HG02943 (cell line): Measurements from ENCODE around the gene PSMB2.

ENCODE experiments used
- ATAC-seq: cut with Tn5 transposase; IDR thresholded peaks from one replicate; pipeline ENCODE4 v1.9.1; 2021; ENCODE audit warnings: mild to moderate bottlenecking, low read depth, moderate library complexity; ENCODE audit not compliant: unreplicated experiment

Gene PSMB2

DNA sequence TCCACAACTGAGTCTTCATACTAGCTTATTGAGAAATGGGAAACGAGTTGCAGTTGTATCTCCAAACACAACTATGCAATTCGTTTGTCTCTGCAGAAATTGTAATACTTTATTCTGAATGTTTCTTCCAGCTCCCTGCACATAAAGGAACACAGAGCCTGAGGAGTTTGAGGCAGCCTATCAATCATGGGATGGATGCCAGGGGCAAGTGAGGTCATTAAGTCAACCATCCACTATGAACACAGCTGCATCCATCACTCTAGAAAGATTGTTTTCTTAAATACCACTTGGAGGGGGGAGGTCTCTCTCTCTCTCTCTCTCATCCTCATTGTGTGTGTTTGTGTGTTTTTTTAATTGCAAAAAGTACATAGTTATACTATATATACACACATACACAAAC is 2.9 kb upstream of the PSMB2 start:
- ATAC-seq = no peak

DNA sequence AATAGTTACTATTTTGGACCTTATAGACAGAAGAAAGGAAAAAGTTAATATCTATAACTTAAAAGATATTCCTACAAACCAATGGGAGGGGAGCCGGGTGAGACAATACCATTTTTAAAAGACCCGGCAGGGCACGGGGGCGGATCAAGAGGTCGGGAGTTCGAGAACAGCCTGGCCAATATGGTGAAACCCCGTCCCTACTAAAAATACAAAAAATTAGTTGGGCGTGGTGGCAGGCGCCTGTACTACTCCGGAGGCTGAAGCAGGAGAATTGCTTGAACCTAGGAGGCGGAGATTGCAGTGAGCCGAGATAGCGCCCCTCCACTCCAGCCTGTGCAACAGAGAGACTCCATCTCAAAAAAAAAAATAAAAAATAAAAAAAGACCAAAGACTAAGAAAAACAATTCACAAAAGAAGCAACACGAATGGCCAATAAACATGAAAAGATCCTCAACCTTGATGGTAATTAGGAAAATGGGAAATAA is 1.2 kb upstream of the PSMB2 start:
- no peak for ATAC-seq

DNA sequence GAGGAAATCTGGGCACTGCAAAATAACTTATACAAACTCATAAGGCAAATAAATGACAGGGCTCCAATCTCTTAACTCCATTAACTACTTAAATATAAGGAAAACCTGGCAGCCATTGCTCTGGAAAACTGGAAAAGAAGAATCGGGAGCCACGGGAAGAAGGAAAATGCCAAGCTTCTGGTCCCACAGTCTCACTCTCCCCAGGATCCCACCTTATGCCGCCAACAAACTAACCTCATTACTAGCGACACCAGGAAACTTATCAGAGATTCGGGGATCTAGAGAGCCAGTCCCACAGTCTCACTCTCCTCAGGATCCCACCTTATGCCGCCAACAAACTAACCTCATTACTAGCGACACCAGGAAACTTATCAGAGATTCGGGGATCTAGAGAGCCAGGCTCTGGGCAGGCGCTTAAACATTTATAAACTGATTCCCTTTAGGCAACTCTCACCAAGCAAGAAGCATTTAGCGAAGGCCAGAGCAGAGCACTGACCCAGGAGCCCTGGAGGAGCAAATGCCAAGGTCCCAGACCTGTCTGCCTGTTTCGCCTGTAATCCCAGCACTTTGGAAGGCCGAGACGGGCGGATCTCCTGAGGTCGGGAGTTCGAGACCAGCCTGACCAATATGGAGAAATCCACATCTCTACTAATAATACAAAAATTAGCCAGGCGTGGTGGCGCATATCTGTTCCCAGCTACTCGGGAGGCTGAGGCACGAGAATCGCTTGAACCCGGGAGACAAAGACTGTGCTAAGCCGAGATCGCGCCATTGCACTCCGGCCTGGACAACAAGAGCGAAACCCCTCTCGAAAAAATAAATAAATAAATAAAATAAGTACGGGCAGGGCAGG is 720 bp downstream of the PSMB2 start:
- ATAC-seq = no peak

DNA sequence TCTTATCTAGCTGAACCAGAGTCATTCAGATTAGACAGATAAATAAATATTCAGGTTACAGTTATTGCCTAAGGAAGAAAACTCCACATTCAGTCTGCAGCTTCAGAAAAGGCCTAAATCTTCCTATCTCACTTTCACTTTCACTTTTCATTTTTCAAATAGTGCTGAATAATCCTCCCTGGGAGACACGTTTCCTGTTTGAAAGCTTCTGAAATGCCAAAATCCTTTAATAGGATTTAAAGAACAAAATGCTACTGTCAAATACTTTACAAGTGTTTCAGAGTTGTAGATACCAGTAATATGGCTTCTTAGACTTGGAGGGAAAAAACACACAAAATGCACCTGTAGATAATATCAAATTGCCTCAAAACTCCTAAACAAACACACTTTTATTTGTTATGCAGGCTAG is 3.9 kb downstream of the PSMB2 start:
- no peak for ATAC-seq

DNA sequence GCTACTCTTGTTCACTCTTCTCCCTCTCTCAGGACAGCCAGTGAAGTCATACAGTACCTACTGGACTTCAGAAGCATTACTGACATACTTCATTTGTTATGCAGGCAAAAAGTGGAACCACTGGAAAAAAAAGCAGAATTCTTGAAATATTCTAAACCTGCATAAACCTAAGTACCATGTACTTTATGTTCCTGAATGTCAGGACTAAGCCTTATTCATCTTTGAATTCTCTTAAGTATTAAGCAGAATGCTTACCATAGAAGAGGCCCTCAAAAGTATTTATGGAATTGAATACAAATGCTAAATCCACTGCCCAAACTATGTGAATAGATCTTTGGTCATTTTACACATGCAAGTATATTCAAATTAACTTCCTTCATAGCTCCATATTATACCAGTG is 7.8 kb downstream of the PSMB2 start:
- ATAC-seq = no peak

DNA sequence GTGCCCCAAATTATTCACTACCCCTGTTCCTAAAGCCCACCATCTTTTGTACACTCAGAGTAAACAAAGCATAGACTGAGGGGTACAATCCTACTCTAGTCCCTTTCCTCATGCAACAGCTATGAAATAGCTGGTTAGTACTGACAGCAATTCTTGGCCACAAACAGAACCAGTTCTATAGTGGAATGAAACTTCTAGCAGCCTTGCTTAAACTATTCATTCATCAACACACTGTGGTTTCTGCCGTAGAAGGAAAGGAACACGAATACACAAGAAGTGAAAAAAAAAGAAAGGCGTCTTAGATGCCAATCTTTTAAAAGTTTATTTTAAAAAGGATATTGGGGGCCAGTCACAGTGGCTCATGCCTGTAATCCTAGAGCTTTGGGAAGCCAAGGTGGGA is 9.9 kb downstream of the PSMB2 start:
- ATAC-seq = no peak

DNA sequence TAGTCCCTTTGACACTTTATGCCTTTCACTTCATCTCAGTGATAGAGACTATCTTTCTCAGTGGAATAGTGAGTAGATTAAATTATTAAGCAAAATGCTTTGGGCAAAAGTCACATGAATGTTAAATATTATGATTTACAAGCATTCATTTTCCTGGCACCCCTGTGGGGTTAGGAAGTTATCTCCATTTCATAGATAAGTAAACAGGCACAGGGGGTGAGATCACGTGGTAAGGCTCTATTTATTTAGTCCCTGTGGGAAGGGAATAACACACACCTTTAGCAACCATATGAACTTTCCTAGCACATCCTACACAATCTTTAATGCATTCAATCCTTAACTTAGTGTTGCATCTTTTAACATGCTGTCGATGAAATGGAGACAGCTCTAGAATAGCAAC is 12.3 kb downstream of the PSMB2 start:
- no peak for ATAC-seq

DNA sequence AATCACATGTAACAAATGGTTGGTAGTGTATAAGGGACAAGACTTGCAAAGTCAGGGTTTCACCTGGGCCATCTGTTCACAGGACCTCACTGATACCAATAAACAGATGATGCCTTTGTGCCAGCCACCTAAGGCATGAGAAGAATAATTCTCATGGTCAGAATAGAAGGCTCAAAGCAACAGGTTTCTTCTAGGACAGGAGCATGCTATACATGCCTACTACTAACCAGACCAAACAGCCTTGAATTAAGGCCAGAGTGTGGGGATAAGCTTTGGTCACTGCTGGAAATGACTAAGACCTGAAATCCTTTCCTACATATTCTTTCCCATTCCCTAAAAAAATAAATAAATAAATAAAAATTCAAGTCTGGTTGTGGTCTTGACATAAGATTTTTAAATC is 17.5 kb downstream of the PSMB2 start:
- no peak for ATAC-seq

DNA sequence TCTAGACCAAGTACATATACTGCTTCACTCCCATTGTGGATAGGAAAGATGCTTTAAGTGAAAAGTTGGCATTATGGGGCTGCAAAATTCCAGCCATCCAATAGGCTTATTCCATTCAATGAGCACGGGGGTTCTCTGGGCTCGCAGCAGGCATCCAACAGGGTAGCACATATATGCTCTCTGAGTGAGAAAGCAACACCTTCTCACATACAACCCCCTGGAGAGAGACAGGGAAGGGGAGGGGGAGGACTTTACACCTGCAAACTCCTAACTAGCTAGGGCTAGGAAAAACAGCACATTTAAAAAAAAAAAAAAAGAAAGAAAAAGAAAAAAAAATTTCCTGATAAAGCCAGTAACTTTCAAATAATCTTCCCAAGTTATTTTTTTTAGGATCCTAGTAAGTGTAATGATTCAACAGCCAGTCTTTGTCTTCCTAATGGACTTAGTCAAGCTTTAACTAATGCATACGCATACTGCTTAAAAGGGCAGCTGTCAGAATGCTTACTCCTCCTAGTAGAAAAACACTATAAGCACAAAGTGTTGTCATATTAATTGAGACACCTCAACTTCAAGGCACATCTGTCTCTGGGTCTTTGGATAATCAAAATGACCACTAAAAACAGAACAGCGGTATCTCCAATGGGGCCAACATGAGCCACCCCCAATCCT is 18.7 kb downstream of the PSMB2 start:
- no peak for ATAC-seq

DNA sequence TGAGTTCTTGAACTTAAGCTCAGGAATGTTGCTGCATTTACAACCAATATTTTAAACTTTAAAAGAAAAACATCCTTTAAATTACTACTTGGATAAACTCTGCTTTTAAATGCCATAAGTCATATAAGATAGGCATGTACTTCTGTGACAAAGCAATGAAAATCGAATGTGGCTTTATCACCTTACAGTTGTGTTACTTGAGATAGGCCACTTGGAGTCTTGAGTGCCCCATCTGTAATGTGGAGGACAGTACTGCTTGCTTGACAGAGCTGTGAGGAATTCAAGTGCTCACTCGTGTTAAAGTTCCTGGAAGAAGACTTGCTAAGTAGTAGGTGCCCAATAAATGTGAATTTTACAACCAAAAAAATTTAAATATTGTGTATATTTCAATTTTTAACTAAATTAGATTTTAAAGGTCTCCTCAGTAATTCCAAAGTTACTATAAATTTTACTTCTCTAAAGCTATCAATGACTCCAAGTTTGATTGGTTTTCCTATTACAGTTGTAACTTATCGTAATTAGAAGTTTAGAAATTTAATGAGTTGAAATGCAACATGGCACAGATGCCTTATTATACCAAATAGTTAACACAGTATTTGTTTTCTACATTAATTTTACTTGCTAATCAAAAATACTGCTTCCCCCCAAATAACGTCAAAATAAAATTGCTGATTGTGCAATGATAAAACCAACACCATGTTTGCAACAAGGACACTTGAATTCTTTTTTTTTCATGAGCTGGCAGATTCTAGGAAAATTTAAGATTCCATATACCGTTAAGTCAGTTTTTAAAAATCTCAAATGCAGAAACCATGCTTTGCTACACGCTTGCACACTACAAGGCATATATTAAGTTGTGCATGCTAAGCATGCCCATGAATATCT is 21.8 kb downstream of the PSMB2 start:
- no peak for ATAC-seq

DNA sequence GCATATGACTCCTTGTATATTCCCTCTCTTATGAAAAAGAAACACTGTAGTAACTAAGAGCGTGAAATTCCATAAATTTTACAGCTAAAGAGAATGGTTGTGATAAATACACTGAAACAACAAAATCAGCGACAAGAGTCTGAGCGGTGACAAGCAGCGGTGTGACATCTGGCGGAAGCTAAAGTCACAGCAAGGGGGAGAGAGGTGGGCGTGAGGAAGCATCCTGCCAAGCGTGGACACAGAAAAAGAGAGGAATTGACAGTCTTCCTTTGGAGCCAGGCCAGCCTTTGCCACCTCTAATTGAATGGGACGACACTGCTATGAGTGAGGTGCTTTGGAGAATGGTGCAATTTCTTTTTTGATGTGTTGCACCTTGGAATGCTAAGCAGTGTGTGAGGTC is 25.9 kb downstream of the PSMB2 start:
- ATAC-seq = no peak

DNA sequence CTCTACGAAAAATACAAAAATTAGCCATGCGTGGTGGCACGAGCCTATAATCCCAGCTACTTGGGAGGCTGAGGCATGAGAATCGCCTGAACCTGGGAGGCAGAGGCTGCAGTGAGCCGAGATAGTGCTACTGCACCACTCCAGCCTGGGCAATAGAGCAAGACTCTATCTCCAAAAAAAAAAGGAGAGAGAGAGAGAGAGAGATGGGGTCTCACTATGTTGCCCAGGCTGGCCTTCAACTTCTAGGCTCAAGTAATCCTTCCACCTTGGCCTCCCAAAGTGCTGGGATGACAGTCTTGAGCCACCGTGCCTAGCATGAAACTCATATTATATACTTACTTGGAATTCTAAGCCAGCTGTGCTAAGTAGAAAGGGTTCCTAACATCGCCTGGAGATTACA is 29.7 kb downstream of the PSMB2 start:
- no peak for ATAC-seq

DNA sequence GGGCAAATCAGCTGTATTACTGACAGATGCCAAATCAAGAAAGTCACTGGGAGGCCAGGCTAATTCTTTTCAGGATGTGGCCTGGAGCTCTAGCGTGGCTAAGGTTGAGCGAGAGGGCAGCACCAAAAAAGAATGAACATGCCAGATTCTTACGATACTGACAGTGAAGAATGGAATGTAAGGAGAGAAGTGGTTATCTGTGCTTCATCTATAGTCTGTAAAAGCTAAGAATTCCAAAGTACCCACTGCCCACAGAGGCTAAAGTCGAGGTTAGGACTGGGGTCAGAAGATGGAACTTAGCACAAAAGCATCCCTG is 35.5 kb downstream of the PSMB2 start:
- no peak for ATAC-seq

DNA sequence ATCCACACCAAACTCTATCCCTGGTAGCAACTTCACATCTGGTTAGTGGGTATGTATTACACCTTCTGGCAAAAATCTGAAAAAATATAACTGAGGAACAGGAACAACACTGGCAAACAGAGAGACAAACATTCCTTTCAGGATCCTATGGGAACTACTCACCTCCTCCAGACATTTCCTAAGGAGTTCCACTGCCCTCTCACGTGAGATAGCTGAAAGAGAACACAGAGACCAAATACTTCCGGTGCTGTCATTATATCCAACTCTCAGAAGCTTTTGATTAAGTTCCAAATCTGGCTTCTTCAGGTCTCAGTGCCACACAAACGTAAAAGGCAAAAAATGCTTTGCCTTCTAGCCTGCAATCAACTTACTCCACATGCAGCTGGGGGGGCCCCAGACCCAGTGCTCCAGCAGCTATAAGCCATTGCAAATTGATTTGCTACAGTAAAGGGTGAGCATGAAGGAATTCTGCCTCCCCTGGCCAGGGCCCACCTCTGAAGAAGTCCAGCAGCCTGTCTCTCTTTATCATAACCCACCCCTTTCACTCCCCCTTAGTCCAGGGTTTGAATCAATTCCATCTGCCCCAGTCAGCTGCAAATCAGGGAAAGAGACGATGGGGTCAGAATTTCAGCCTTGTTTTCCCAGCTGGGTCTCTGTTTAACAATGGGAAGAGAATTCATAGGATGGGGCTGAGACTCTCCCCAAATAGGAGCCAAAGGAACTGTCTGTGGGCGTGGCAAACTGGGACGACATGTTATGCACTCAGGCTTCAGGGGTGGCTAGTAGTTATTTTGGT is 36.1 kb downstream of the PSMB2 start:
- ATAC-seq = no peak

DNA sequence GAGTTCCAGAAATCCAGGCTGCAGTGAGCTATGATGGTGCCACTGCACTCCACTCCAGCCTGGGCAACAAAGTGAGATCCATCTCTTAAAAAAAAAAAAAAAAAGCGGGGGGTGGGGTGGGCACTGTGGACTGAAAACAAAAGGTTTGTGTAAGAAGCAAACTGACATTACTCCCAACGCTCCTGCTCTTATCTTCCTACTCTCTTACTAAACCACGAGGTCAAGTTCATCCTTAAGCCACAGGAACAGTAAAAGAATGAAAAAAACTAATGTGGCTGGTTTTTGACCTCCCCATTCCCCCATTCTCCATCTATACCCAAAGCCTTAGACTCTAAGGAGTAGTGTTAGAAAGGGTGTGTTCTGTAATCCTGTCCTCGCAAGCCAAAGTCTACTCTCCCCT is 37.4 kb downstream of the PSMB2 start:
- ATAC-seq = no peak

DNA sequence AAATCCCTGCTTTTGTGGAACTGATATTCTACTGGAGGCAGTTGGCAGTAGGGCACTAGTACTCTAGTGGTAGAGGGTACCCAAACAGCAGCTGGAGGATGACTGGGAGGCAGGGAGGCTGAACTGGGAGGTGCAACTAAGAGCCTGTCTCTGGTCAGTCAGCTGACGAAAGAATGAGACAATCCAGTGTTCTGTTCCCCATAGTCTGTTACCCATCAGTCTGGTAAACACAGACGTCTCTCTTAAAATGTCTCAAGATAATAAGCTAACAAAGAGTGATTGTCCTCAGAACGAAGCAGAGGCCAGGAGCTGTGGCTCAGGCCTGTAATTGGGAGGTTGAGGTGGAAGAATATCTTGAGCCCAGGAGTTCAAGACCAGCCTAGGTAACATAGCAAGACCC is 37.9 kb downstream of the PSMB2 start:
- no peak for ATAC-seq

DNA sequence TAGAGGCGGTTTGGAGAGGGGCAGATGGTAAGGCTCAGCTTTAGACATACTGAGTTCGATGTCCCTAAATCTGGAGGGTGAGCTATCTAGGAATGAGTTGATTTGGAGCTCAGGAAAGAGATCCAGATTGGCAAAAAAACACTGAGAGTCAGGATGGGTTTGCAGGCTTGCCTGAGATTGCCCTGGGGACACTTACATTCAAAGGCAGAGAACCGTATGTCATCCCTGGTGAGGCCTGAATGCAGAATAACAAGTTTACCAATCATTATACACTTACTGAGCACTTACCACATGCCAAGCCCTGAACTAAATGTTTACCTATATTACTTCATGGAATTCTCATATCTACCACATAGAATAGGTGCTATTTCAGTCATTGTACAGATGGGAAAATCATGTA is 40.7 kb downstream of the PSMB2 start:
- ATAC-seq = no peak

DNA sequence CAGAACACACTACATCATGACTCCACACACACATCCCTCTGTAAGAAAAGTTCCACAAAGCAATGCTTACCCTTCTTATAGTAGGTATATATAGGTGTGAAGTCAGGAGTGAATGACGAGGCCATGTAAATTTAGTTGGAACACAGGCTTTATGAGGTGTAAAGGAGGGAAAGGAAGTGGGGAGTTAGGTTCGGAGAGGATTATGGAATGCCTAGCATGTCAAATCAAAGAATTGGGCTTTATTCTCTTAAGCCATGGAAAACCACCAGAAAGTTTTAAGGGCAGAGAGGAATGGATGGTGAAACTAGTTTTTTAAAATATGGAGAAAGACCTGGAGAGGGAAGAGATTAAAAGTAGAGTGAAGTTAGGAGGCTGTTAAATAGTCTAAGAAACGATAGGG is 41.9 kb downstream of the PSMB2 start:
- no peak for ATAC-seq

DNA sequence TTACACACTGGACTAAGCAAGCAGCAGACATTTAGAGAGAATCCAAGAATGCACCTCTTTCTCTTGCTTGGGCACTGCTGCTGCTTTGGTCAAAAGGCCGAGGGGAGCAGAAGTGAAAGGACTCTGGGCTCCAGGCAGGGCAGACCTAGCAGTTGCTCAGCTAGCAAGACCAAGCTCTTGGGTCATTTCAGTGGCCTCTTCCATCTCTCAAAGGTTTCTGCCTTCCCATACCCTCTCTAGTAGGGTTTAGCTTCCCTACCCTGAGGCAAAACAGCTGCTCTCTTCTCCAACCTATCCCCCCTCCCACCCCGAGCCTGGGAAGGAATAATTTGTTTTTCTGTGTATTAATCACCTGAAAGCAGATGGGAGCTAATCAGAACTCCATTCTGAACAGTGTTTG is 42.4 kb downstream of the PSMB2 start:
- no peak for ATAC-seq

DNA sequence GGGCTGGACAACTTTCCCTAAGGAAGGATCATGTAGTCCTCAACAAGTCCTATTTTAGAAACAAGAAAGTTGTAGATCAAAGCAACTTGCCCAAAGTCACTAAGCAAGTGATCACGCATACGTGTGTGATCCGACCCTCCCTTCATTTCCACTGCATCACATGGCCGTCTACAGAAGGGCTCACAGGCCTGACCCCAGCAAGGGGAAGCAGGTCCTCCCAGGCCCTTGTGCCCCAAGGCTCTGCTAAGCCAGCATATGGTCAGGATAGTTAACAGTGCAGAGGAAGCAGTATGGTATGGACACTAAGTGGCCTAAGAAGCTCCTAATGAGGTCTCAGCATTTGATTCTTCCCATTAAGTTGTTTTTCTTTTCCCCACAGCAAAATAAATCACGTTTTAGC is 43.5 kb downstream of the PSMB2 start:
- no peak for ATAC-seq
